Keratinocyte (primary cell): Measurements from ENCODE around the gene PLAC1. TPM values are rescaled to one million over a fixed set of nuclear protein-coding genes. Genes with fewer than 3 reads are reported as not detected.
A peak's percentile ranks its signal among the peaks of the same experiment; 100 is the strongest.

Experiments used
- DNase-seq: peaks from one replicate; pipeline ENCODE4 v3.0.0-alpha.2; 2011; ENCODE audit warnings: low read depth, missing footprints, low spot score
- FAIRE-seq: peaks from 2 replicates; lab custom pipeline; 2011; peaks lifted over from hg19 to GRCh38; lab: Jason Lieb, UNC
- H2AFZ ChIP-seq: 2 replicates; pipeline ENCODE4 v1.6.0; 2012; ENCODE audit warnings: low read length, control low read depth, inconsistent platforms; ENCODE audit not compliant: control insufficient read depth
- H3K27ac ChIP-seq: 2 replicates; pipeline ENCODE4 v1.5.1; 2011; ENCODE audit warnings: low read length; ENCODE audit not compliant: control insufficient read depth, insufficient read depth
- H3K27me3 ChIP-seq: 3 replicates; pipeline ENCODE4 v1.6.0; 2011; ENCODE audit warnings: low read length; ENCODE audit not compliant: control insufficient read depth, insufficient read depth; ENCODE audit errors: extremely low read depth
- H3K36me3 ChIP-seq, 2 experiments: 2 replicates in 1 of 2; 3 replicates in 1 of 2; pipeline ENCODE4 v1.5.1; 2011; ENCODE audit warnings: low read length in 2 of 2, mild to moderate bottlenecking in 1 of 2; ENCODE audit not compliant: control insufficient read depth in 2 of 2, insufficient read depth in 2 of 2; ENCODE audit errors: extremely low read depth in 1 of 2
- H3K4me1 ChIP-seq: 3 replicates; pipeline ENCODE4 v1.5.1; 2011; ENCODE audit warnings: low read length; ENCODE audit not compliant: control insufficient read depth, insufficient read depth; ENCODE audit errors: extremely low read depth
- H3K4me2 ChIP-seq: 3 replicates; pipeline ENCODE4 v1.6.0; 2011; ENCODE audit warnings: low read depth, low read length; ENCODE audit not compliant: control insufficient read depth, insufficient read depth; ENCODE audit errors: extremely low read depth
- H3K4me3 ChIP-seq, 3 experiments: fragments of 200-600 bp in 1 of 3; sonication (generic) in 1 of 3; 2 replicates in 2 of 3; 3 replicates in 1 of 3; pipeline ENCODE4 v1.5.1; 2011 to 2016; ENCODE audit warnings: low read length in 3 of 3, mild to moderate bottlenecking in 3 of 3, control low read depth in 2 of 3, inconsistent platforms in 1 of 3, low read depth in 1 of 3, mixed read lengths in 1 of 3, mixed run types in 1 of 3, moderate library complexity in 1 of 3; ENCODE audit not compliant: control insufficient read depth in 2 of 3, insufficient read depth in 2 of 3; ENCODE audit errors: extremely low read depth in 1 of 3
- H3K79me2 ChIP-seq: 2 replicates; pipeline ENCODE4 v1.6.0; 2012; ENCODE audit warnings: low read length; ENCODE audit not compliant: control insufficient read depth, insufficient read depth
- H3K9ac ChIP-seq: 3 replicates; pipeline ENCODE4 v1.6.0; 2011; ENCODE audit warnings: low read length; ENCODE audit not compliant: control insufficient read depth, insufficient read depth; ENCODE audit errors: extremely low read depth
- H3K9me1 ChIP-seq: 3 replicates; pipeline ENCODE4 v1.6.0; 2011; ENCODE audit warnings: low read length; ENCODE audit not compliant: control insufficient read depth, insufficient read depth; ENCODE audit errors: extremely low read depth
- H3K9me3 ChIP-seq: 2 replicates; pipeline ENCODE4 v1.5.1; 2012; ENCODE audit warnings: low read depth, low read length; ENCODE audit not compliant: control insufficient read depth
- H4K20me1 ChIP-seq: 3 replicates; pipeline ENCODE4 v1.6.0; 2011; ENCODE audit warnings: low read length; ENCODE audit not compliant: control insufficient read depth, insufficient read depth; ENCODE audit errors: extremely low read depth
- CTCF ChIP-seq, 3 experiments: IDR thresholded peaks in 1 of 3; conservative IDR thresholded peaks in 1 of 3; optimal IDR thresholded peaks in 1 of 3; 2 replicates in 2 of 3; 3 replicates in 1 of 3; pipeline versions ENCODE3 to v1.5.1; 2011; ENCODE audit warnings: low read length in 3 of 3, mild to moderate bottlenecking in 3 of 3, moderate library complexity in 2 of 3, control low read depth in 1 of 3, inconsistent platforms in 1 of 3; ENCODE audit not compliant: insufficient read depth in 2 of 3; ENCODE audit errors: extremely low read depth in 1 of 3
- EZH2 ChIP-seq: IDR thresholded peaks from one replicate; pipeline ENCODE4 v1.6.1; 2012; ENCODE audit warnings: inconsistent platforms, mild to moderate bottlenecking, low read length, moderate library complexity
- dilution Hi-C: fragments of 300-500 bp; cut with MboI; formaldehyde crosslinking; loops from one replicate; pipeline ENCODE4 v1.7.0; 2020; ENCODE audit warnings: low sequenced_read_pairs; ENCODE audit not compliant: extremely low pct_ligation_motif_present
- polyA plus RNA-seq, 5 experiments: library from polyadenylated mRNA; depleted of rRNA in 3 of 5; stranded (reverse) in 3 of 5; stranded (forward) in 1 of 5; unstranded in 1 of 5; fragments of >200 nt; gene quantifications; 1 replicate in 1 of 5; 2 replicates in 3 of 5; 3 replicates in 1 of 5; pipeline versions ENCODE4 v1.2.1 to v1.2.3, GENCODE V29; 2011 to 2012; ENCODE audit warnings: missing spikeins in 2 of 5, low read depth in 1 of 5, low replicate concordance in 1 of 5
- small RNA-seq, 3 experiments: library from RNA; depleted of rRNA; stranded (forward); fragments of <200 nt; gene quantifications; one replicate each; pipeline ENCODE3, GENCODE V24; 2012; ENCODE audit warnings: low read depth in 3 of 3, low replicate concordance in 1 of 3; ENCODE audit not compliant: insufficient read length in 3 of 3

Gene PLAC1
- polyA plus RNA-seq, 1 donor (not counting 4 experiments of a cell fraction or from before 2014, with no cell fraction given), result 8.5 TPM

DNA sequence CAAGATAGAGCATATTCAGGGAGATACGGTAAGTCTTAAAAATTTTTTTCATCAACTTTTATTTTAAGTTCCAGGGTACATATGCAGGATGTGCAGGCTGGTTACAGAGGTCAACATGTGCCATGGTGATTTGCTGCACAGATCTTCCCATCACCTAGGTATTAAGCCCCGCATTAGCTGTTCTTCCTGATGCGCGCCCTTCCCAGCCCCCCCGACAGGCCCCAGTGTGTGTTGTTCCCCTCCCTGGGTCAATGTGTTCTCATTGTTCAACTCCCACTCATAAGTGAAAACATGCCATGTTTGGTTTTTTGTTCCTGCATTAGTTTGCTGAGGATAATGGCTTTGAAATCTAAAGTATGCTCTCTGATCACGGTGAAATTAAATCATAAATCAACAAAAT lies 134.1 kb downstream of the PLAC1 start:
- Histone ChIP-seq H3K4me2 (no peak overlapping the region), H2AFZ (no peak overlapping the region), H3K27me3 (no peaks in the 10 kb centered on the region), H3K9ac (no peak overlapping the region), H4K20me1 (no peaks in the 10 kb centered on the region), H3K9me3 (no peaks in the 10 kb centered on the region), H3K9me1 (no peaks in the 10 kb centered on the region), H3K79me2 (no peaks in the 10 kb centered on the region), H3K27ac (no peak overlapping the region), H3K36me3 (no peaks in the 10 kb centered on the region), H3K4me3 (no peak overlapping the region), H3K4me1 (peaks cover 9% of the 10 kb centered on the region)
- no peak for DNase-seq
- FAIRE-seq, result no peak
- dilution Hi-C loops, result no loop called here
- TF ChIP-seq CTCF (optimal IDR thresholded peaks at IDR 0.05 in 1 of 3, IDR thresholded peaks at IDR 0.05 in 1 of 3, conservative IDR thresholded peaks at IDR 0.05 in 1 of 3; ENCODE audit: extremely low read depth in 1 of 3, insufficient read depth in 2 of 3, low read length in 3 of 3), result no peak
- no peak for TF ChIP-seq EZH2

DNA sequence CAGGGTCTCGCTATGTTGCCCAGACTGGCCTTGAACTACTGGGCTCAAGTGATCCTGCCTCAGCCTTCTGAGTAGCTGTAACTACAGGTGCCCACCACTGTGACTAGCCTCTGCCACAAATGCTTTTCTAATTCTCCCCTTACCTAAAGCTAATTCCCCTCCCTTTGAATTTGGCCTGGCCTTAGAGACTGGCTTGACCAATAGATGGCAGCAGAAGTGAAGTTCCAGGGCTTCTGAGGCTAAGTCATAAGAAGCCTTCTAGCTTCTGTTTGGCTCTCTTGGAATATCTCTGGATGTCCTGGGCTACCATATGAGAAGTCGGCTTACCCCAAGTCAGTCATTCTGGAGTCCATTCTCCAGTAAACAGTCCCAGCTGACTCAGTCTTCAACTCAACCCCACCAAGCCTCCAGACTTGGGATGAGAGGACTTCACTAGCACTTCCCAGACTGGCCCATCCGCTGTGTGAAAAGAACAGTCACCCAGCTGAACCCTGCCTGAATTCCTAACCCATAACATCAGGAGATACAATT lies 137.3 kb downstream of the PLAC1 start:
- Histone ChIP-seq H3K9me3 (no peaks in the 10 kb centered on the region), H3K4me3 (no peak overlapping the region), H2AFZ (no peak overlapping the region), H3K9me1 (no peaks in the 10 kb centered on the region), H3K27me3 (no peaks in the 10 kb centered on the region), H3K4me2 (no peak overlapping the region), H3K9ac (no peak overlapping the region), H3K27ac (no peak overlapping the region), H3K79me2 (no peaks in the 10 kb centered on the region), H3K36me3 (no peaks in the 10 kb centered on the region), H3K4me1 (no peaks in the 10 kb centered on the region), H4K20me1 (no peaks in the 10 kb centered on the region)
- FAIRE-seq (peak; percentile 88), DNase-seq (no peak)
- TF ChIP-seq CTCF (optimal IDR thresholded peaks at IDR 0.05 in 1 of 3, IDR thresholded peaks at IDR 0.05 in 1 of 3, conservative IDR thresholded peaks at IDR 0.05 in 1 of 3; ENCODE audit: extremely low read depth in 1 of 3, insufficient read depth in 2 of 3, low read length in 3 of 3) (peak; percentile 55 to 61 (median 61)), EZH2 (no peak)
- dilution Hi-C loops, result no loop called here

Small RNA genes lying within 50 kb of the gene (small RNA-seq; reads per million reads assigned to genes)
- gene AC004383.1 (0 reads per million in 3 experiments), gene MIR450A1 (1.3 to 60.5 (median 57.0) reads per million in 3 experiments), gene MIR450A2 (0.74 to 43.0 (median 28.9) reads per million in 3 experiments), gene MIR450B (1.6 to 127 (median 86.6) reads per million in 3 experiments), gene MIR503 (710 to 24,128 (median 5,862) reads per million in 3 experiments), gene MIR542 (39.2 to 1,119 (median 811) reads per million in 3 experiments)

Other genes starting within 250 kb of the PLAC1 start
- 15.7 to 48.1 TPM (median 41.9 TPM) in 3 replicates for gene HPRT1, start 198.3 kb downstream of the PLAC1 start, polyA plus RNA-seq
- 16.4 to 24.1 TPM (median 18.4 TPM) in 3 replicates for gene PABIR2, start 138.7 kb upstream of the PLAC1 start, polyA plus RNA-seq